ENCODE results near the gene CERKL.

The CERKL gene

GRCh38 chr2:181643151-181643550 is 13.8 kb downstream of the CERKL start:
- no peak overlapping the region for H3K4me3 ChIP-seq (ENCODE audit: low read depth, low read length)
- TF ChIP-seq CTCF (IDR thresholded peaks at IDR 0.05; ENCODE audit: borderline replicate concordance, insufficient read depth, low read depth, low read length): no peak

GRCh38 chr2:181642086-181642485 is 14.8 kb downstream of the CERKL start:
- H3K4me3 ChIP-seq (ENCODE audit: low read depth, low read length): no peak overlapping the region
- TF ChIP-seq CTCF (IDR thresholded peaks at IDR 0.05; ENCODE audit: borderline replicate concordance, insufficient read depth, low read depth, low read length): no peak

- TF ChIP-seq CTCF (IDR thresholded peaks at IDR 0.05; ENCODE audit: borderline replicate concordance, insufficient read depth, low read depth, low read length): no peak
- no peak overlapping the region for H3K4me3 ChIP-seq (ENCODE audit: low read depth, low read length)
Measured at GRCh38 chr2:181639686-181640085, 17.2 kb downstream of the CERKL start.

- H3K4me3 ChIP-seq (ENCODE audit: low read depth, low read length): no peak overlapping the region
Measured at GRCh38 chr2:181632733-181633401, 24.0 kb downstream of the CERKL start.

GRCh38 chr2:181628590-181629585 is 28.0 kb downstream of the CERKL start:
- no peak overlapping the region for H3K4me3 ChIP-seq (ENCODE audit: low read depth, low read length)
- TF ChIP-seq CTCF (IDR thresholded peaks at IDR 0.05; ENCODE audit: borderline replicate concordance, insufficient read depth, low read depth, low read length): no peak

More at GRCh38 chr2:181632733-181633401, 24.0 kb downstream of the CERKL start:
- no peak for TF ChIP-seq CTCF (IDR thresholded peaks at IDR 0.05; ENCODE audit: borderline replicate concordance, insufficient read depth, low read depth, low read length)

- no peak for TF ChIP-seq CTCF (IDR thresholded peaks at IDR 0.05; ENCODE audit: borderline replicate concordance, insufficient read depth, low read depth, low read length)
- no peak overlapping the region for H3K4me3 ChIP-seq (ENCODE audit: low read depth, low read length)
Measured at GRCh38 chr2:181627545-181627944, 29.4 kb downstream of the CERKL start.
